ENCODE results near the gene WASHC2A. TPM values are rescaled to one million over a fixed set of nuclear protein-coding genes. Genes with fewer than 3 reads are reported as not detected.
"Not testable (repeated sequence)": the region's sequence is repeated elsewhere in the genome, so short reads cannot be mapped to it uniquely, and the experiment has no call there.

Gene WASHC2A
- total and polyA plus RNA-seq, 2 of the 13 experiments (the other 11 are each of a cell fraction or from before 2014, with no cell fraction given): 22.8 to 29.6 TPM

- not testable (repeated sequence) for TF ChIP-seq SOX6 (IDR thresholded peaks at IDR 0.05); HNF4G (CRISPR knock-in tag; IDR thresholded peaks at IDR 0.05; ENCODE audit: borderline replicate concordance, low read depth)
- TF ChIP-seq SOX6 (CRISPR knock-in tag; IDR thresholded peaks at IDR 0.05) (peak; percentile 91), ARID5B (CRISPR knock-in tag; IDR thresholded peaks at IDR 0.05) (peak; percentile 92), ZNF331 (CRISPR knock-in tag; IDR thresholded peaks at IDR 0.05) (peak; percentile 74; the same call in 1 of the 2 replicates), HNF4G (IDR thresholded peaks at IDR 0.05; ENCODE audit: borderline replicate concordance, low read depth, low read length) (0 out of 2 replicates have a peak, but pooled peaks have one; percentile 27), REPIN1 (CRISPR knock-in tag; IDR thresholded peaks at IDR 0.05; ENCODE audit: borderline replicate concordance, low read depth) (0 out of 2 replicates have a peak, but pooled peaks have one; percentile 25), RELA (CRISPR knock-in tag; IDR thresholded peaks at IDR 0.05) (peak; percentile 87; the same call in 1 of the 2 replicates), PHF5A (CRISPR knock-in tag; IDR thresholded peaks at IDR 0.05; ENCODE audit: low read depth, unreplicated experiment) (peak; percentile 65), ZFP1 (CRISPR knock-in tag; IDR thresholded peaks at IDR 0.05) (peak; percentile 56; the same call in 1 of the 2 replicates), PAXIP1 (CRISPR knock-in tag; conservative IDR thresholded peaks at IDR 0.05) (peak; percentile 84), KDM6A (CRISPR knock-in tag; IDR thresholded peaks at IDR 0.05; ENCODE audit: low read depth) (peak; percentile 76), PPARG (CRISPR knock-in tag; conservative IDR thresholded peaks at IDR 0.05) (peak; percentile 61; the same call in 1 of the 2 replicates), FOXK2 (IDR thresholded peaks at IDR 0.05) (peak; percentile 55; the same call in 1 of the 2 replicates), SP5 (CRISPR knock-in tag; IDR thresholded peaks at IDR 0.05; ENCODE audit: borderline replicate concordance, low read depth) (peak; percentile 93), THAP11 (CRISPR knock-in tag; IDR thresholded peaks at IDR 0.05) (0 out of 2 replicates have a peak, but pooled peaks have one; percentile 34), NR2F2 (IDR thresholded peaks at IDR 0.05; ENCODE audit: borderline replicate concordance, low read depth) (peak; percentile 79; the same call in 1 of the 2 replicates), NR2F1 (CRISPR knock-in tag; IDR thresholded peaks at IDR 0.05) (peak; percentile 79 to 84; a peak in 3 of 4 replicates), MED1 (CRISPR knock-in tag; IDR thresholded peaks at IDR 0.05) (peak; percentile 67), PHF21A (CRISPR knock-in tag; IDR thresholded peaks at IDR 0.05) (peak; percentile 59; the same call in 1 of the 2 replicates), FOXK1 (CRISPR knock-in tag; IDR thresholded peaks at IDR 0.05; ENCODE audit: borderline replicate concordance, low read depth) (0 out of 2 replicates have a peak, but pooled peaks have one; percentile 18), FOXP4 (CRISPR knock-in tag; IDR thresholded peaks at IDR 0.05) (peak; percentile 72)
These were observed 15.6 kb upstream of the WASHC2A start (continued) for GRCh38 chr10:50051995-50052660.

All from HepG2 (cell line).